GM15510 (cell line): ENCODE measurements around the gene C1QTNF2.

Experiments
- POLR2A ChIP-seq: IDR thresholded peaks from 3 replicates; pipeline ENCODE4 v1.6.1; 2011; ENCODE audit warnings: borderline replicate concordance; ENCODE audit not compliant: insufficient read length; ENCODE audit errors: extremely low read depth

The C1QTNF2 gene, protein sequence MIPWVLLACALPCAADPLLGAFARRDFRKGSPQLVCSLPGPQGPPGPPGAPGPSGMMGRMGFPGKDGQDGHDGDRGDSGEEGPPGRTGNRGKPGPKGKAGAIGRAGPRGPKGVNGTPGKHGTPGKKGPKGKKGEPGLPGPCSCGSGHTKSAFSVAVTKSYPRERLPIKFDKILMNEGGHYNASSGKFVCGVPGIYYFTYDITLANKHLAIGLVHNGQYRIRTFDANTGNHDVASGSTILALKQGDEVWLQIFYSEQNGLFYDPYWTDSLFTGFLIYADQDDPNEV

DNA sequence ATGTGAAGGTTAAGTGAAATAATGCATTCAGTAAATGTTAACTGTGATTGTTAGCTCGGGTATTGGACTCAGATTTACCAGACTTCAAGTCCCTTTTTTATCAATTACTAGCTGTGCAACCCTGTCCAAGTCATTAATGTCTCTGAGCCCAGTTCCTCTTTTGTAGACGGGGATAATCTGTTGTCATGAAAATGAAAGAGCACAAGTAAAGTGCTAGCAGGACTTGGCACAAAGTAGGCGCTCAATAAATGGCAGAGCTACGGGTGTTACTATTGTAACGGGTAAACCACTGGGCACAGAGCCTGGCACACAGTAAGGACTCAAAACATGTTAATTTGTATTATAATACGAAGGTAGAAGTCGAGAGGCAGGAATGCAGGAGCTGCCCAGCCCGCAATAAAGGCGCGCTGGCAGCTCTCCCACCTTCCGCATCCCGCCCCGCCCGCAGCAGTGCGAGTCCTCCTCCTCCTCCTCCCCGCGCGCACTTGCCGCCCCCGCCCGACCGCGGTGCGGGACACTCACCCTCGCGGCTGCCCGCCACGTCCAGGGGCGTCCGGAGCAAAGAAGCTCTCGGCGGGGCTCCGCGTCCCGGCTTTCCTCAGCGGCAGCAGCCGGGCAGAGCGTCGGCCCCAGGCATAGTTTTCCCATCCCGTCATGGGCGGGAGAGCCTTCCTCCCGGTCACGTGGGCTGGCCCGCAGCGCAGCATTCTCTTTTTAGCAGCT is at the start of gene C1QTNF2:
Gene C1QTNF2, minus strand, starts transcription at position 637 of the 723 bp plus-strand sequence. CDS start 15,615 bp downstream, outside the sequence.
- TF ChIP-seq POLR2A = no peak

DNA sequence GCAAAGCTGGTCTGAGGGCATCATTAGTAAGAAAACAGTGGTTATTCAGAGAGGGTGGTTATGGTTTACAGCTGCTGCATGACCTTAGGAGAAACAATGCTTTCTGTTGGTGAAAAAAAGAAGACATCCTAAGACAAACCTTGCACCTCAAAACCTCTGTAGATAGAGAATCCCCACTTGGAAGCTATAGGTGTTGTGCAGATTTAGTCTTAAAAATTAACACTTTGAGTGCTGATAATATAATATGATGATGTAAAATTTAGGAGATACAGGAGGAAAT is 49.8 kb upstream of the C1QTNF2 start:
- TF ChIP-seq POLR2A = no peak

- no peak for TF ChIP-seq POLR2A
Measured at GRCh38 chr5:160419458-160420330, 49.3 kb upstream of the C1QTNF2 start.

GRCh38 chr5:160418561-160419457 is 48.4 kb upstream of the C1QTNF2 start, which contains the start of gene SLU7:
SLU7 (minus strand) TSS chr5:160419081; CDS start chr5:160415294, 3,787 bp downstream.
- peak; percentile 58 for TF ChIP-seq POLR2A

- peak; percentile 82 for TF ChIP-seq POLR2A
Measured at GRCh38 chr5:160399402-160400353, 29.3 kb upstream of the C1QTNF2 start, which contains the start of gene FAM200C. FAM200C (minus strand) TSS chr5:160400054; CDS start chr5:160395490, 4,564 bp downstream.

- no peak for TF ChIP-seq POLR2A
Measured at GRCh38 chr5:160398806-160399205, 28.4 kb upstream of the C1QTNF2 start.

- TF ChIP-seq POLR2A = no peak
Measured at GRCh38 chr5:160397492-160397891, 27.1 kb upstream of the C1QTNF2 start.

DNA sequence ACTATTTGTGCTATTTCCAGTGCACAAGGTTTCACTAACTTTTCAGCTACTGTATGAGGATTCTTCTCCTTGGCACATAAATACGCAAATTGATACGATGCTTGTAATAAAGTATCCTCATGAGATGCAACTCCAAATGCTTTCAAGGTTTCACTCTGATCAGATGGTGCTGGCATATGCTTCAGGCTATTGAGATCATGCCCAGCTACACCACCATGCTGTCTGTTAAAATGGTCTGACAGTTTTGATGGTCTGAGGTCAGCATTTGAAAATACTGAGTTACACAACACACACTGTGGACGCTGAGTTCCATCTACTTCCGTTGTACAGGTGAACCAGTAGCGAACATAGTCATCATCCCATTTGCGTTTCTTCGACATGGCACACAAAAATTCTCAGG is 24.7 kb upstream of the C1QTNF2 start:
- TF ChIP-seq POLR2A = no peak

GRCh38 chr5:160390787-160391696 is 20.6 kb upstream of the C1QTNF2 start:
- no peak for TF ChIP-seq POLR2A

DNA sequence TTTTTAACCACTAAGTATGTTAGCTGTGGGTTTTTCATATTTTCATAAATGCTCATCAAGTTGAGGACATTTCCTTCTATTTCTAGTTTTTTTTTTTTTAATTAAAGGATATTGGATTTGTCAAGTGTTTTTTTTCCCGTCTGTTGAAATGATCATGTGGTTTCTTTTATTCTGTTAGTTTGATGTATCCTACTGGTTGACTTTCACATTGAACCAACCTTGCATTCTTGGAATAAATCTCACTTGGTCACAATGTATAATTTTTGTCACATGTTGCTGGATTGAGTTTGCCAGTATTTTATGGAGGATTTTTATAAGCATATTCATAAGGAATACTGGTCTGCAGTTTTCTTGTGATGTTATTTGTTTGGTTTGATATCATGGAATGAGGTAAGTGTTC is 17.0 kb upstream of the C1QTNF2 start:
- TF ChIP-seq POLR2A = no peak

- TF ChIP-seq POLR2A = no peak
Measured at GRCh38 chr5:160385496-160385895, 15.1 kb upstream of the C1QTNF2 start.

DNA sequence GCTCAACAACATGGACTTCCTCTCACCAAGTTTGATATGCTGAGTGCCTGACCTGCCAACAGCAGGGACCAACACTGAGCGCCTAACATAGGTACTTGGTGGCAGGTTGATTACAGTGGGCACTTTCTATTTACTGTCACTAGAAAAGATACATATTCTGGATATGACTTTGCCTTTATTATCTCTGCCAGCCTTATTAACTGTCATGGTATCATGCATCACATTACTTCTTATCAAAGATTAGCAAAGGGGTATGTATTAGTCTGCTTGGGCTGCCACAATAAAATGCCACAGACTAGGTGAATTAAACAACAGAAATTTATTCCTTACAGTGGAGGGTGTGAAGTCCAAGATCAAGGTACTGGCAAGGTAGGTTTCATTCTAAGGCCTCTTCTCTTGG is 14.3 kb upstream of the C1QTNF2 start:
- no peak for TF ChIP-seq POLR2A
